HG02852 (cell line): ENCODE data around the gene HSD17B14.
"Not testable (repeated sequence)": the region's sequence is repeated elsewhere in the genome, so short reads cannot be mapped to it uniquely, and the experiment has no call there.

ENCODE experiments used
- ATAC-seq: cut with Tn5 transposase; IDR thresholded peaks from one replicate; pipeline ENCODE4 v1.9.1; 2021; ENCODE audit warnings: mild to moderate bottlenecking, moderate library complexity; ENCODE audit not compliant: unreplicated experiment

HSD17B14 gene

GRCh38 chr19:48867746-48868113, 31.4 kb upstream of the HSD17B14 start:
- no peak for ATAC-seq

- no peak for ATAC-seq
Observed at GRCh38 chr19:48867123-48867745, 30.9 kb upstream of the HSD17B14 start.

GRCh38 chr19:48866692-48867091, 30.4 kb upstream of the HSD17B14 start:
- ATAC-seq = no peak

GRCh38 chr19:48862827-48863226, 26.5 kb upstream of the HSD17B14 start:
- no peak for ATAC-seq

GRCh38 chr19:48861313-48861712, 25.0 kb upstream of the HSD17B14 start:
- ATAC-seq = no peak

GRCh38 chr19:48859711-48860572, 23.7 kb upstream of the HSD17B14 start:
- no peak for ATAC-seq

- no peak for ATAC-seq
Observed at GRCh38 chr19:48858984-48859710, 22.9 kb upstream of the HSD17B14 start.

GRCh38 chr19:48856921-48857320, 20.6 kb upstream of the HSD17B14 start:
- no peak for ATAC-seq

- no peak for ATAC-seq
Observed at GRCh38 chr19:48854103-48854502, 17.8 kb upstream of the HSD17B14 start.

GRCh38 chr19:48853483-48853882, 17.2 kb upstream of the HSD17B14 start:
- ATAC-seq = no peak

- no peak for ATAC-seq
Observed at GRCh38 chr19:48852292-48852691, 16.0 kb upstream of the HSD17B14 start.

- ATAC-seq = not testable (repeated sequence)
Observed at GRCh38 chr19:48846659-48847058, 10.4 kb upstream of the HSD17B14 start.

- ATAC-seq = no peak
Observed at GRCh38 chr19:48845384-48845783, 9.1 kb upstream of the HSD17B14 start.

GRCh38 chr19:48844472-48844871, 8.2 kb upstream of the HSD17B14 start:
- no peak for ATAC-seq

- no peak for ATAC-seq
Observed at GRCh38 chr19:48842789-48843162, 6.5 kb upstream of the HSD17B14 start.

GRCh38 chr19:48841571-48841970, 5.3 kb upstream of the HSD17B14 start:
- no peak for ATAC-seq

- no peak for ATAC-seq
Observed at GRCh38 chr19:48841047-48841446, 4.8 kb upstream of the HSD17B14 start.

- no peak for ATAC-seq
Observed at GRCh38 chr19:48837687-48838086, 1.4 kb upstream of the HSD17B14 start.

- no peak for ATAC-seq
Observed at GRCh38 chr19:48837051-48837524, 797 bp upstream of the HSD17B14 start.

GRCh38 chr19:48835734-48836088, 580 bp downstream of the HSD17B14 start:
- no peak for ATAC-seq

- no peak for ATAC-seq
Observed at GRCh38 chr19:48833977-48834376, 2.3 kb downstream of the HSD17B14 start.

GRCh38 chr19:48833049-48833448, 3.2 kb downstream of the HSD17B14 start:
- ATAC-seq = no peak
